DMS79 (cell line): ENCODE results near the gene RREB1.

Experiments
- DNase-seq: peaks from one replicate; lab custom pipeline; 2025; lab: John Stamatoyannopoulos, UW

Gene RREB1

GRCh38 chr6:7245668-7246393 is 138.1 kb downstream of the RREB1 start:
- no peak for DNase-seq

- no peak for DNase-seq
Observed at GRCh38 chr6:7246401-7247178, 138.8 kb downstream of the RREB1 start.

- DNase-seq = no peak
Observed at GRCh38 chr6:7247179-7247456, 139.4 kb downstream of the RREB1 start.

- DNase-seq = no peak
Observed at GRCh38 chr6:7247828-7248227, 140.1 kb downstream of the RREB1 start.

- no peak for DNase-seq
Observed at GRCh38 chr6:7249391-7249790, 141.6 kb downstream of the RREB1 start.

GRCh38 chr6:7249946-7250643 is 142.3 kb downstream of the RREB1 start:
- DNase-seq = no peak

- DNase-seq = no peak
Observed at GRCh38 chr6:7250812-7251211, 143.1 kb downstream of the RREB1 start.

GRCh38 chr6:7251646-7252260 is 144.0 kb downstream of the RREB1 start:
- no peak for DNase-seq

GRCh38 chr6:7252390-7252789 is 144.6 kb downstream of the RREB1 start:
- no peak for DNase-seq

GRCh38 chr6:7254980-7255835 is 147.4 kb downstream of the RREB1 start:
- no peak for DNase-seq

- no peak for DNase-seq
Observed at GRCh38 chr6:7255918-7256317, 148.2 kb downstream of the RREB1 start.

GRCh38 chr6:7256785-7257184 is 149.0 kb downstream of the RREB1 start:
- no peak for DNase-seq

- no peak for DNase-seq
Observed at GRCh38 chr6:7257521-7258230, 149.9 kb downstream of the RREB1 start.

- no peak for DNase-seq
Observed at GRCh38 chr6:7258231-7258763, 150.5 kb downstream of the RREB1 start.

- DNase-seq = no peak
Observed at GRCh38 chr6:7260291-7261031, 152.7 kb downstream of the RREB1 start.

GRCh38 chr6:7261032-7261841 is 153.5 kb downstream of the RREB1 start:
- DNase-seq = peak; percentile 53

- DNase-seq = peak; percentile 23
Observed at GRCh38 chr6:7261852-7262461, 154.2 kb downstream of the RREB1 start.

GRCh38 chr6:7262746-7263518 is 155.2 kb downstream of the RREB1 start:
- DNase-seq = no peak
